AG04449 (cell line): ENCODE data around the gene JAKMIP1.

Source experiments
- CTCF ChIA-PET: fragments of 350-600 bp; formaldehyde crosslinking; extraction: SDS; loops from one replicate; lab custom pipeline; 2021; ENCODE audit warnings: antibody characterized with exemption; lab: Yijun Ruan, JAX
- POLR2A ChIA-PET: fragments of 400-600, 350-600 bp; formaldehyde crosslinking; extraction: SDS; loops from one replicate; lab custom pipeline; 2020; ENCODE audit warnings: antibody characterized with exemption, inconsistent platforms; lab: Yijun Ruan, JAX
- DNase-seq: peaks from one replicate; pipeline ENCODE4 v3.0.0-alpha.2; 2010; ENCODE audit warnings: low read depth, low spot score
- H3K4me3 ChIP-seq: 2 replicates; pipeline ENCODE4 v1.5.1; 2011; ENCODE audit warnings: low read depth, mild to moderate bottlenecking, control low read depth, low read length
- TF ChIP-seq, protein P1 (sequence below): IDR thresholded peaks from one replicate; pipeline ENCODE4 v1.5.1; 2011; ENCODE audit warnings: mild to moderate bottlenecking, moderate library complexity, low read length, control low read depth, inconsistent platforms; ENCODE audit not compliant: insufficient read depth; ENCODE audit errors: missing control alignments

JAKMIP1 gene

DNA sequence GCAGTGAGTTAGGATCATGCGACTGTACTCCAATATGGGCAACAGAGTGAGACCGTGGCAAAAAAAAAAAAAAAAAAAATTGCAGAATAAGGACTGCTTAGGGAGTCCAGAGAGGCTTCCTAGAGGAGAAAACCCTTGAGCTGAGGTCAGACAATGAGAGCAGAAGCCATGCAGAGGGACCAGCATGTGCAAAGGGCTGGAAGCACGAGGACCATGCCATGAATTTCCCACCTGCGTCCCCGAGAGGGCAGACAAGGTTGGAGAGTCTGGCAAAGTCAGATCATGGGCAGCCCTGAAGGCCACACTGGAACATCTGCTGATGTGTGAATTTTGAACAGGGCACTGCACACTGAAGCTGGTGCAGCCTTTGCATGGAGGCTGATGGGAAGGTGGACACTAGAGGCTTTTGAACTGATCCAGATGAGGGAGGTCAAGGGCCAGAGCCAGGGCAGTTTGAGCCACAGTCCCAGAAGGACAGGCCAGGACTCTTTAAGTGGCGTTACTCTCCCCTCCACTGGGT lies 6.5 kb upstream of the JAKMIP1 start:
- no peak overlapping the region for H3K4me3 ChIP-seq
- TF ChIP-seq, protein P1, sequence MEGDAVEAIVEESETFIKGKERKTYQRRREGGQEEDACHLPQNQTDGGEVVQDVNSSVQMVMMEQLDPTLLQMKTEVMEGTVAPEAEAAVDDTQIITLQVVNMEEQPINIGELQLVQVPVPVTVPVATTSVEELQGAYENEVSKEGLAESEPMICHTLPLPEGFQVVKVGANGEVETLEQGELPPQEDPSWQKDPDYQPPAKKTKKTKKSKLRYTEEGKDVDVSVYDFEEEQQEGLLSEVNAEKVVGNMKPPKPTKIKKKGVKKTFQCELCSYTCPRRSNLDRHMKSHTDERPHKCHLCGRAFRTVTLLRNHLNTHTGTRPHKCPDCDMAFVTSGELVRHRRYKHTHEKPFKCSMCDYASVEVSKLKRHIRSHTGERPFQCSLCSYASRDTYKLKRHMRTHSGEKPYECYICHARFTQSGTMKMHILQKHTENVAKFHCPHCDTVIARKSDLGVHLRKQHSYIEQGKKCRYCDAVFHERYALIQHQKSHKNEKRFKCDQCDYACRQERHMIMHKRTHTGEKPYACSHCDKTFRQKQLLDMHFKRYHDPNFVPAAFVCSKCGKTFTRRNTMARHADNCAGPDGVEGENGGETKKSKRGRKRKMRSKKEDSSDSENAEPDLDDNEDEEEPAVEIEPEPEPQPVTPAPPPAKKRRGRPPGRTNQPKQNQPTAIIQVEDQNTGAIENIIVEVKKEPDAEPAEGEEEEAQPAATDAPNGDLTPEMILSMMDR = no peak
- CTCF ChIA-PET = no interaction called here
- no peak for DNase-seq
- POLR2A ChIA-PET = no interaction called here

DNA sequence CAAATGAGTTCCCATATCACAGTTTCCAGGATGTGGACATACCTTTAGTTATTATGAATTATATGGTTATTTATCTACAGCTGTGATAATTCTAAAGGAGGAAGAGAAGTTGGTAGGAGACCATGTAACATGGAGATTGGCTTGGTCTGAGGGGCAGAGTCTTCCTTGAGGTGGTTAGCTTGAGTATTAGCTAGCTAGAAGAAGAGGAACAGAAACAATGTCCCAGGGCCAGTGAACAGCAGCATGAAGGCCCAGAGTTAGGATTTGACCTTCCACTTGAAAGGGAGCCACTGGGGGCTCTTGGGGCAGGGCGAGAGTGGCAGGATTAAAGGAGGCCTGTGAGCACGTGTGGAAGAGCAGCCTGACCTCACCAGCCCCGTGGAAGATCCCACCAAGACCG lies 5.6 kb upstream of the JAKMIP1 start:
- POLR2A ChIA-PET = no interaction called here
- TF ChIP-seq, protein P1 = no peak
- CTCF ChIA-PET = interaction anchor here (0.8 kb wide), 1 partner anchor 54 kb away, joined by 3 read pairs; no protein-coding TSS in a partner anchor
- no peak for DNase-seq
- H3K4me3 ChIP-seq = no peak overlapping the region

DNA sequence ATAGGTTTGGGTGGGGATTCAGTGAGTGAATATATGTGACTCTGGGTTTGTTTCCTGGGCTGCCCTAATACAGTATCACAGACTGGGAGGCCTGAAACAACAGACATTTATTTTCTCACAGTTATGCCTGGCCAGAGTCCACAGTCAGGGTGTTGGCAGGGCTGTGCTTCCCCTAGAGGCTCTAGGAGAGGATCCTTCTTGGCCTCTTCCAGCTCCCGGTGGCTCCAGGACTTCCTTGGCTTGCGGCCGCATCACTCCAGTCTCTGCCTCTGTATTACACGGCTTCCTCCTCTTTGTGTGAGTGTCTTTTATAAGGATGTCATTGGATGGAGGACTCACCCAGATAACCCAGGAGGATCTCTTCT lies 5.2 kb upstream of the JAKMIP1 start:
- CTCF ChIA-PET = interaction anchor here (0.8 kb wide), 1 partner anchor 55 kb away, joined by 3 read pairs; no protein-coding TSS in a partner anchor
- no peak for DNase-seq
- TF ChIP-seq, protein P1 = no peak
- H3K4me3 ChIP-seq = no peak overlapping the region
- POLR2A ChIA-PET = no interaction called here

DNA sequence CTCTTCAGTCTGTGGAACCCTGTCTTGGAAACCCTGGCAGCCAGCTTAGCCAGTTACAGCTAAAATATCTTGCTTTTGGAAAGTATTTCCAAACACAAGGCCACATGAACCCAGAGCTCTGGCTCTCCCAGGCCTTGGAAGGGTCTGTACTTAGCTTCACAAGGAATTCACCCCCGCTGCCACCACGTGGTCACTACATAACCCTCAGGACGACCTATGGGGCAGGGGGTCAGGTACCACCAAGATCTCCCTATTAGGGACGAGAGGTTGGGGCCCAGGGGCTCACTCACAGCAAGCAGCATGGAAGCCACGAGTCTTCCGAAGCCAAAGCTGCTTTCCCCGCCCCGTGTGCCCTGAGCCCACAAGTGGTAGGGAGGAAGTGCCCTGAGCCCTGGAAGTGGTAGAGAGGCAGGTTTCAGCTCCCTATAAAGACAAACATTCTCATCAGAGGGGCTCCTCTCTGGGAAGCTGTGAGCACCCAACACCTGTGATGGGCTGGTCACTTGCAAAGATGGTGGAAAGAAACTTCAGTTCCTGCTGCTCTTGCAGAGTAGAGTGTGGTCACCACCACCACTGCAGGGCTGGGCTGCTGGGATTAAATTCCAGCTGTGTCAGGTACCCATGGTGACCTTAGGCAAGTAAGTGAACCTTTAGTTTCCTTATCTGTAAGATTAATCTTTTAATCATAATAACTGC lies 4.7 kb upstream of the JAKMIP1 start:
- TF ChIP-seq, protein P1 = no peak
- CTCF ChIA-PET = interaction anchor here (0.8 kb wide), 1 partner anchor 55 kb away, joined by 3 read pairs; no protein-coding TSS in a partner anchor
- DNase-seq = no peak
- POLR2A ChIA-PET = no interaction called here
- H3K4me3 ChIP-seq = no peak overlapping the region

DNA sequence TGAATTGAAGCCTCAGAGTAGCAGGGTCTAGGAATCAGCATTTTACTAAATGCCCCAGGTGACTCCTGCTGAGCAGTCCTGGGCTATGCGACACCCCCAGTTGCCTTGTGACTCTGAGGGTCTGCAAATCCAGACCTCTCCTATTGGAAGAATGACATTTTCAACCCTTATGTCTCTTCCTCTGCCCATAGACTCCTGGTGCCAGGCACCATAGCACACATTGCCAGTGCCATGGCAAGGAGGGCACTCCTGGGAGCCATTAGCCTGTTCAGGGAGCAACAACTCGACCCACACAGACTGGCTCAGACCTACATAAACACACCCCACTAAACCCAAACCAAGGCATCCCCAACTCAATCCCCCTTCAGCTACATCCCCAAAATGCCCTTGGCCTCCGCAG lies 3.7 kb upstream of the JAKMIP1 start:
- POLR2A ChIA-PET = no interaction called here
- TF ChIP-seq, protein P1 = no peak
- DNase-seq = no peak
- no peak overlapping the region for H3K4me3 ChIP-seq
- CTCF ChIA-PET = no interaction called here

DNA sequence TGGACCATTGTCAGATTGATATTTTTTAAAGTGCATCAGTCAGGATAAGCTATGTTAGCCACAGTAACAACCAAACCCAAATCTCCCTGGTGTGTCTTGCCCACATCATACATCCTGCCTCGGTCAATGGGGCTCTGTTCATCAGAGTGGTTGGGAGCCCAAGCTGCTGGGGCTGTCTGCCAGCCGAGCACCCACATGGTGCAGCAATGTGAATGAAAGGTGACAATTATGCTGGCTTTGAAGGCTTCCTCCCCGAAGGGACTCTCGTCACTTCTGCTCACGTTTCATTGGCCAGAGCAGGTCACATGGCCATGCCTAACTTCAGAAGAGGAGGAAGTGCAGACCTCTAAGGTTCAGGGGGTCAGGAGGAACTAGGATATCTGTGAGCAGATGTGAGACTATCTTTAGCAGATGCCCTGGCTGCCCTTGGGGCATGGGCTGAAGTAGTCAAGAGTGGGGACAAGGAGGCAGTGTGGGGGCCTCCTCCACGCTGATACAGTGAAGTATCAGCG lies 1.3 kb upstream of the JAKMIP1 start:
- ChIA-PET CTCF (no interaction called here), POLR2A (no interaction called here)
- no peak overlapping the region for H3K4me3 ChIP-seq
- DNase-seq = no peak
- TF ChIP-seq, protein P1 = no peak
